ENCODE measurements around the gene TTC23.

DNA sequence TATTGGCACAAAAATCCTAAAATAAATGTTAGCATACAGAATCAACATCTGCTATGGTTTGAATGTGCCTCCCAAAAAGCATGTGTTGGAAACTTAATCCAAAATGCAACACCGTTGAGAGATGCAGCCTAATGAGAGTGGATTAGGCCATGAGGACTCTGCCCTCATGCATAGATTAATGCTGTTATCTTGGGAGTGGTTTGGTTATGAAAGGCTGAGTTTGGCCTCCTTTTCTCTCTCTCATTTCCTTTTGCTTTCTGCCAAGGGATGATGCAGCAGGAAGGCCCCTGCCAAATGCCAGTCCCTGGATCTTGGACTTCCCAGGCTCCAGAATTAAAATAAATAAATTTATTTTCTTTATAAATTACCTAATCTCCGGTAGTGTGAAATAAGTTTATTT lies 95.1 kb downstream of the TTC23 start:
- TF ChIP-seq, protein P1, sequence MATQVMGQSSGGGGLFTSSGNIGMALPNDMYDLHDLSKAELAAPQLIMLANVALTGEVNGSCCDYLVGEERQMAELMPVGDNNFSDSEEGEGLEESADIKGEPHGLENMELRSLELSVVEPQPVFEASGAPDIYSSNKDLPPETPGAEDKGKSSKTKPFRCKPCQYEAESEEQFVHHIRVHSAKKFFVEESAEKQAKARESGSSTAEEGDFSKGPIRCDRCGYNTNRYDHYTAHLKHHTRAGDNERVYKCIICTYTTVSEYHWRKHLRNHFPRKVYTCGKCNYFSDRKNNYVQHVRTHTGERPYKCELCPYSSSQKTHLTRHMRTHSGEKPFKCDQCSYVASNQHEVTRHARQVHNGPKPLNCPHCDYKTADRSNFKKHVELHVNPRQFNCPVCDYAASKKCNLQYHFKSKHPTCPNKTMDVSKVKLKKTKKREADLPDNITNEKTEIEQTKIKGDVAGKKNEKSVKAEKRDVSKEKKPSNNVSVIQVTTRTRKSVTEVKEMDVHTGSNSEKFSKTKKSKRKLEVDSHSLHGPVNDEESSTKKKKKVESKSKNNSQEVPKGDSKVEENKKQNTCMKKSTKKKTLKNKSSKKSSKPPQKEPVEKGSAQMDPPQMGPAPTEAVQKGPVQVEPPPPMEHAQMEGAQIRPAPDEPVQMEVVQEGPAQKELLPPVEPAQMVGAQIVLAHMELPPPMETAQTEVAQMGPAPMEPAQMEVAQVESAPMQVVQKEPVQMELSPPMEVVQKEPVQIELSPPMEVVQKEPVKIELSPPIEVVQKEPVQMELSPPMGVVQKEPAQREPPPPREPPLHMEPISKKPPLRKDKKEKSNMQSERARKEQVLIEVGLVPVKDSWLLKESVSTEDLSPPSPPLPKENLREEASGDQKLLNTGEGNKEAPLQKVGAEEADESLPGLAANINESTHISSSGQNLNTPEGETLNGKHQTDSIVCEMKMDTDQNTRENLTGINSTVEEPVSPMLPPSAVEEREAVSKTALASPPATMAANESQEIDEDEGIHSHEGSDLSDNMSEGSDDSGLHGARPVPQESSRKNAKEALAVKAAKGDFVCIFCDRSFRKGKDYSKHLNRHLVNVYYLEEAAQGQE (IDR thresholded peaks at IDR 0.05; ENCODE audit: insufficient read depth in 1 of 2, low read depth in 2 of 2, low read length in 2 of 2) = no peak
- TF ChIP-seq SIN3A (IDR thresholded peaks at IDR 0.05; ENCODE audit: borderline replicate concordance, insufficient read depth, low read length) (no peak), POLR2AphosphoS5 (IDR thresholded peaks at IDR 0.05; ENCODE audit: low read depth, low read length) (no peak), FOXP2 (optimal IDR thresholded peaks at IDR 0.05; ENCODE audit: borderline replicate concordance, extremely low read depth, extremely low read length, insufficient read depth) (no peak)

All from PFSK-1 (cell line).